Measurements from ENCODE around the gene KCNH5. TPM values are rescaled to one million over a fixed set of nuclear protein-coding genes. Genes with fewer than 3 reads are reported as not detected.

KCNH5 gene
- total and polyA plus RNA-seq, 2 of the 13 experiments (the other 11 are each of a cell fraction or from before 2014, with no cell fraction given): not detected

GRCh38 chr14:63050694-63051093 is 5.4 kb upstream of the KCNH5 start:
- no peak overlapping the region for H3K9ac ChIP-seq (ENCODE audit: insufficient read depth, low read depth, low read length)
- no peak overlapping the region for H2AFZ ChIP-seq (ENCODE audit: low read length)
- no peak for TF ChIP-seq KDM1A (CRISPR knock-in tag; IDR thresholded peaks at IDR 0.05)
- no peak for TF ChIP-seq ZFYVE20 (CRISPR knock-in tag; IDR thresholded peaks at IDR 0.05; ENCODE audit: borderline replicate concordance, low read depth)
- no peak for TF ChIP-seq ZBTB20 (CRISPR knock-in tag; IDR thresholded peaks at IDR 0.05; ENCODE audit: borderline replicate concordance, low read depth)
- TF ChIP-seq CHD2 (IDR thresholded peaks at IDR 0.05; ENCODE audit: low read depth, low read length): no peak
- no peak for TF ChIP-seq NFKBIZ (CRISPR knock-in tag; IDR thresholded peaks at IDR 0.05)
- no peak for TF ChIP-seq ZNF264 (CRISPR knock-in tag; IDR thresholded peaks at IDR 0.05)
- no peak for TF ChIP-seq ZNF3 (CRISPR knock-in tag; IDR thresholded peaks at IDR 0.05)
- no peak for TF ChIP-seq GRHL1 (CRISPR knock-in tag; conservative IDR thresholded peaks at IDR 0.05)
- in situ Hi-C loops (cut with HindIII; ENCODE audit: extremely low pct_ligation_motif_present, low pct_unique_long_range_greater_than_20kb): no loop called here
- ChIA-PET CTCF (ENCODE audit: low intra/inter-chr PET ratio, low total read pairs) (no interaction called here), POLR2A (no interaction called here)
- DNase-seq (ENCODE audit: low spot score) (no peak), ATAC-seq (no peak), FAIRE-seq (no peak)
- 10% methylated on average over 2 of the region's 2 CpGs for WGBS (ENCODE audit: low lambda C conversion rate)
- peaks cover 2 to 11% of the 10 kb centered on the region in 2 experiments; a peak in 4 of 5 replicates for H3K27me3 ChIP-seq (ENCODE audit: control insufficient read depth in 1 of 2, insufficient read depth in 2 of 2, low read length in 2 of 2)
- H4K20me1 ChIP-seq (ENCODE audit: insufficient read depth, low read length): no peaks in the 10 kb centered on the region
- no peak overlapping the region for H3K4me3 ChIP-seq (replicated peaks in 1 of 3; ENCODE audit: insufficient read depth in 1 of 3, low read depth in 2 of 3, low read length in 3 of 3)
- no TSS peak for BruUV-seq (replicated peaks)
- peaks cover 14% of the 10 kb centered on the region for H3K4me1 ChIP-seq (ENCODE audit: insufficient read depth, low read length)
- no peak overlapping the region for H3K4me2 ChIP-seq (ENCODE audit: low read depth, low read length)
- H3K36me3 ChIP-seq (replicated peaks in 1 of 2; ENCODE audit: control insufficient read depth in 1 of 2, insufficient read depth in 2 of 2, low read length in 2 of 2): no peaks in the 10 kb centered on the region
- H3K27ac ChIP-seq (ENCODE audit: extremely low read length, insufficient read depth, low read length): no peak overlapping the region
- H3K9me3 ChIP-seq (ENCODE audit: low read length): no peaks in the 10 kb centered on the region
- intact Hi-C loops (cut with micrococcal nuclease; ENCODE audit: unreplicated experiment): no loop called here
- no peaks in the 10 kb centered on the region for H3K79me2 ChIP-seq (ENCODE audit: insufficient read depth, low read length)
